Ovary (tissue), 3 donors: ENCODE measurements around the gene NAALADL2.

Experiments used
- CTCF ChIP-seq, 3 donors: fragments of 450-650 bp in 2 of 3; fragments of 200-600 bp in 1 of 3; IDR thresholded peaks; one replicate each; pipeline versions ENCODE4 v1.5.1 to v1.8.0; 2016 to 2022; ENCODE audit warnings: antibody characterized with exemption in 3 of 3, mild to moderate bottlenecking in 1 of 3
- EP300 ChIP-seq: sonication (generic); formaldehyde crosslinking; IDR thresholded peaks from one replicate; pipeline ENCODE4 v1.6.1; 2017; ENCODE audit warnings: antibody characterized with exemption
- POLR2A ChIP-seq: fragments of 450-650 bp; IDR thresholded peaks from one replicate; pipeline ENCODE4 v1.6.1; 2017; ENCODE audit warnings: antibody characterized with exemption, mild to moderate bottlenecking, moderate library complexity
- donor health status: DM: no; HTN: no; CAD: no.

- TF ChIP-seq POLR2A (no peak), CTCF (IDR thresholded peaks at IDR 0.05) (no peak), EP300 (no peak)
Observed at GRCh38 chr3:175399156-175399840, 540.2 kb downstream of the NAALADL2 start.
